ENCODE results near the gene RASAL3.

The RASAL3 gene

DNA sequence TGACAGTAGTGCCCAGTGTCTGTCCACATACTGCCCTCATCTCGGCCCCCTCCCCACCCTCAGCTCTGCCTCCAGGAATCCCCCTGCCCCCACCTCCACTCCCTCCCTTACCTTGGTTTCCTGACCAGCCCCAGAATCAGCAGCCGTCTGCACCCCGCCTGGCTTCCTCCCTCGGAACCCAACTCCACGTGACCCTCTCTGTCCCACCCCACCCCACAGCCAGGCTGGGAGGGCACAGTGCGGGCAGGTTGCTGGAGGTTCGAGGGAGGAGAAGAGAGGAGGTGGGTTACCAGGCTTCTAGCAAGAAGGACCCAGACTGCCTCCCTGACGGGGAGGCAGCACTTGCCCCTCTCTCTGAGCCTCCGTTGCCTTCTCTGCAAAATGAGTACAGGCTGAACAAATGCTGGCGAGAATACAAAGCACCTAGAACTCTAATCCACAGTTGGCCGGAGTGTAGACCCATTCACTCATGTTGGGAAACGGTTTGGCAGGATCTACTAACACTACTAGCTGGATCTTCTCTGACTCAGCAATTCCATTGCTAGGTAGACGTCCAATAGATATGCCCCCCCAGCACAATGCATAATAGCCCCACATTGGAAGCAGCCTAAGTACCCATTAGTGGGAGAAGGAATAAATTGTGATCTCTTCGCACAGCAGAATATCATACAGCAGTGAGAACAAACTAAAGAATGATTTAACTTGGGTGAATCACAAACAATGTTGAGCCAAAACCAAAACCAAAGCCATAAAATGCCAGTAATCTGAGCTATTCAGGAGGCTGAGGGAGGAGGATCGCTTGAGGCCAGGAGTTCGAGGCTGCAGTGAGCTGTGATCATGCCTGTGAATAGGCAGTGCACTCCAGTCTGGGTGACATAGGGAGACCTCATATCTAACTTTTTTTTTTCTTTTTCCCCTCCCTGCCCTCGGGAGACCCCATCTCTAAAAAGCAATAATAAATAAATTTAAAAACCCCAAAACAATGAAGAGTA is at the start of gene RASAL3:
TSS of gene RASAL3 (minus strand) at position 151 of the 992 bp plus-strand sequence. CDS start 186 bp downstream, outside the sequence.
- TF ChIP-seq, protein P1, sequence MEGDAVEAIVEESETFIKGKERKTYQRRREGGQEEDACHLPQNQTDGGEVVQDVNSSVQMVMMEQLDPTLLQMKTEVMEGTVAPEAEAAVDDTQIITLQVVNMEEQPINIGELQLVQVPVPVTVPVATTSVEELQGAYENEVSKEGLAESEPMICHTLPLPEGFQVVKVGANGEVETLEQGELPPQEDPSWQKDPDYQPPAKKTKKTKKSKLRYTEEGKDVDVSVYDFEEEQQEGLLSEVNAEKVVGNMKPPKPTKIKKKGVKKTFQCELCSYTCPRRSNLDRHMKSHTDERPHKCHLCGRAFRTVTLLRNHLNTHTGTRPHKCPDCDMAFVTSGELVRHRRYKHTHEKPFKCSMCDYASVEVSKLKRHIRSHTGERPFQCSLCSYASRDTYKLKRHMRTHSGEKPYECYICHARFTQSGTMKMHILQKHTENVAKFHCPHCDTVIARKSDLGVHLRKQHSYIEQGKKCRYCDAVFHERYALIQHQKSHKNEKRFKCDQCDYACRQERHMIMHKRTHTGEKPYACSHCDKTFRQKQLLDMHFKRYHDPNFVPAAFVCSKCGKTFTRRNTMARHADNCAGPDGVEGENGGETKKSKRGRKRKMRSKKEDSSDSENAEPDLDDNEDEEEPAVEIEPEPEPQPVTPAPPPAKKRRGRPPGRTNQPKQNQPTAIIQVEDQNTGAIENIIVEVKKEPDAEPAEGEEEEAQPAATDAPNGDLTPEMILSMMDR (IDR thresholded peaks at IDR 0.05; ENCODE audit: low read depth, low read length): no peak
- DNase-seq (ENCODE audit: low read depth, low spot score): no peak
- H3K4me3 ChIP-seq (ENCODE audit: low read depth, low read length): no peak within 1 kb of the TSS
- in situ Hi-C loops (cut with HindIII; ENCODE audit: low sequenced_read_pairs): no loop called here

DNA sequence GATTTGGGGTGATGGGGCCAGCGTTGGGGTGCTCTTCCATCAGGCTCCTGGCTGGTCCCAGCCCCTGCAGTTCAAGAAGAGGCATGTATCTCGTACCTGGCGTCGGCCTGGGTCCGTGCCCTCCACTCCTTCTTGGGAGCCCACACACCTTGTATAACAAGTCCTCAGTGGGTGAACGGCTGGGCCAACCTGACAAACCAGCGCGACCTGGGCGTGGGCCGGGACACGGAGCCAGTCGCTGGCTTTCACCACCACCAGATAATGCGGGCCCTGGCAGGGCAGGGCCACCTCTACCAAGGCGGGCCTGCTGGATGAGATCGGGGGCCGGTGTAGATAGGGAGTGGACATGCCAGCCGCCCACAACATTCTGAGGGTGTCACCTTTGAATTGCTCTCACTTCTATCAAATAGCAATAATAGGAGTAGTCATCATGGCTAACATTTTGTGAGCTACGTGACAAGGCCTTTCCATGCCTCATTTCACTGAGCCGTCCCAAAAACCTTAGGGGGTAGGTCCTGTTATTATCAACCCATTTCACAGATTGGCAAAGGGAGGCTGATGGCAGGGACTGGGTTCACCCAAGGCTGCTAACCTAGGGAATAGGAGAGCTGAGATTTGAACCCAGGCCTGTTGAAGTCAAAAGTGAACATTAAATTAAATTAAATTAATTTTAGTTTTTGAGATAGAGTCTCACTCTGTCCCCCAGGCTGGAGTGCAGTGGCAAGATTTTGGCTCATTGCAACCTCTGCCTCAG is 47.5 kb upstream of the RASAL3 start:
- no peak overlapping the region for H3K4me3 ChIP-seq (ENCODE audit: low read depth, low read length)
- in situ Hi-C loops (cut with HindIII; ENCODE audit: low sequenced_read_pairs): no loop called here
- TF ChIP-seq, protein P1 (IDR thresholded peaks at IDR 0.05; ENCODE audit: low read depth, low read length): no peak
- DNase-seq (ENCODE audit: low read depth, low spot score): no peak

DNA sequence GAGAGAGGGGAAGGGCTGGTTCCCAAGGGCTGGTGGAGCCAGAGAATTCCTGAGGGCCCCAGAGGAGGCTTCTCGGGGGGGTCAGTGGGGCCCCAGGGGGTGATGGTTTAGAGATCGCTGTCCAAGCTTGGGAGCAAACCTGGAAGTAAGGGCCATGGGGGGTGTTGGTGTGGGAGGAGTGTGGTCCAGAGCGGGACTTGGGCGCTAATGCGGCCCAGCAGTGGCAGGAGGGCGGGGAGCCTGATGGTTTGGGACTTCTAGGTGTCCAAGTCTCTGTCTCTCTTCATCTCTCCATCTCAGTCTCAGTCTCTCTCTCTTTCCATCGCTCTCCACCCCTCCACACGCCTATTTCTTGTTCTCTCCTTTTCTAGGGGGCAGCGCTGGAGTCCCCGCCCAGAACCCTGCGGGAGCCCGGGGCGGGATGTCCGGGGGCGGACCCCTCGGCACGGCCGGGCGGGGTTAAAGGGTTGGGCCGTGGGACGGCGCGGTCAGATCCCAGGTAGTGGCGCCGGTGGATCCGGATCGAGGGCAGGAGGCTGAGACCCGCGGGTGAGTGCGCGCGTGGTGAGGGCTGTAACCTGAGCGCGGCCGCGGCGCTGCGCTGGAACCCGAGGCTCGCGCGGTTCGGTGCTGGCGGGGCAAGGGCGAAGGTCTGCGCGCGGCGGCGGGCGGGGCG is 43.8 kb upstream of the RASAL3 start, which contains the start of gene CYP4F22:
TSS of gene CYP4F22 (plus strand) at position 491 of the 676 bp plus-strand sequence. CDS start 16,812 bp downstream, outside the sequence.
- TF ChIP-seq, protein P1 (IDR thresholded peaks at IDR 0.05; ENCODE audit: low read depth, low read length): no peak
- in situ Hi-C loops (cut with HindIII; ENCODE audit: low sequenced_read_pairs): no loop called here
- no peak for DNase-seq (ENCODE audit: low read depth, low spot score)
- H3K4me3 ChIP-seq (ENCODE audit: low read depth, low read length): no peak within 1 kb of the TSS

DNA sequence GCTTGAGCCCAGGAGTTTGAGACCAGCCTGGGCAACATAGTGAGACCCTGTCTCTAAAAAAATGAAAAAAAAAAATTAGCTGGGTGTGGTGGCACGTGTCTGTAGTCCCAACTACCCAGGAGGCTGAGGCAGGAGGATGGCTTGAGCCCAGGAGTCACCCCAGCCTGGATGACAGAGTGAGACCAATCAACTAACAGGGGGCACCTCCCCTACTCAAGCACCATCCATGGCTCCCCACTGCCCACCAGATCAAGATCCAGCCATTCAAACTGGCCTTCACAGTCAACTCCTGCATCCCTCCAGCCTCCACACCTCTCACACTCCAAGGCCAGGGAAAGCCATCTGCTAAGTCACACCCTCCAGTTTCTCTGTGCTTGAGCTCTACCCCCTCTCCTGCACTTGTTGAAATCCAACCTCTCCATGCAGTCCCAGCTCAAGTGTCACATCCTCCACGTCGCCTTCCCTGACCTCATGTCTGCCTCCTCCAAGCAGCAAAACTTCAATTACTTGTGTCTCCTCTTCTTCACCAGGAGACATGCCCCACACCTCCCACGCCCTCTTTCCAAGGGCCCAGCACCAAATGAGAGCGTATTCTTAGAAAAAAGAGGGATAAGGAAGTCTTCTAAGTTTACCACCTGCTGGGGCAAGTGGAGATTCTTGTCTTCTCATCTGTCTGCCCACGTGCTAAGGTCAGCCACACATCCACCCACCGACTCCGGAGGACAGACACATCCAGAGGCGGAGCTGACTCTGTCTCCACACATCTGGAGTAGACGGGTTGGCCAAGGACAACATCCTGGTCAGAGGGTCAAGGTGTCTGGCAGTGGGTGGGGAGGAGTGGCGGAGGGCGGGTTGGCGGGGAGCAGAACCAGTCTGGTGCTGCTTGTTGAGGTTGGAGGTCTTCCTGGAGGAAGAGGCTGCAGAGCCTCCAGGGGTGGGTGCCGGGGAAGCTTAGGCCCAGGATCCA is 43.0 kb upstream of the RASAL3 start:
- in situ Hi-C loops (cut with HindIII; ENCODE audit: low sequenced_read_pairs): no loop called here
- TF ChIP-seq, protein P1 (IDR thresholded peaks at IDR 0.05; ENCODE audit: low read depth, low read length): no peak
- DNase-seq (ENCODE audit: low read depth, low spot score): no peak
- H3K4me3 ChIP-seq (ENCODE audit: low read depth, low read length): no peak overlapping the region

DNA sequence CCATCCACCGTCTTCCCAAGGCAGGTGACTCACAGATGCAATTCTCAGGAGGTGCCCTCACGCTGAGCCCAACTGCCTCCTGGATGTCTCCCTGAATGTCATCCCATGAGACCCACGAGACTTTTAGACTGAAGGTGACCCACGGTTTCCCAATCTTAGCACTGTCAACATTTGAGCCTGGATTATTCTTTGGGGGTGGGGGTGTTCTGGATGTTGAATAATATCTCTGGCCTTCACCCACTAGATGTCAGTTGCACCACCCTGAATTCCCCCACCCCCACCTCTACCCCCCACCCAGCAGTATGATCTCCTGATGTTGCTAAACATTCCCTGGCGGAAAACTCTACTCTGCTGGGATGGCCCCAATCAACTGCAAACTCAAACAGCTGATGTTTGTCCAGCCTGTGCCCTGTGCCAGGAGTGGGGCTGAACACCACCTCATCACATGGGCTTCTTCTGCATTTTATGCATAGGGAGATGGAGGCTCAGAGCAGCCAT is 41.8 kb upstream of the RASAL3 start:
- in situ Hi-C loops (cut with HindIII; ENCODE audit: low sequenced_read_pairs): no loop called here
- TF ChIP-seq, protein P1 (IDR thresholded peaks at IDR 0.05; ENCODE audit: low read depth, low read length): no peak
- H3K4me3 ChIP-seq (ENCODE audit: low read depth, low read length): no peak overlapping the region
- DNase-seq (ENCODE audit: low read depth, low spot score): no peak

Data from astrocyte of the spinal cord (primary cell).